Effector memory CD8-positive, alpha-beta T cell (primary cell): ENCODE measurements around the gene UNC79.

Source experiments
- ATAC-seq: fragments of 150-1000 bp; cut with Tn5 transposase; replicated peaks from 2 replicates; pipeline ENCODE4 v1.10.0; 2021; ENCODE audit warnings: mild to moderate bottlenecking, moderate library complexity
- DNase-seq, 3 experiments: peaks; one replicate each; pipeline ENCODE4 v3.0.0; 2021
- H3K27ac Mint-ChIP-seq, 2 donors: one replicate each; pipeline ENCODE4 v1.8.0; 2022; ENCODE audit warnings: mild to moderate bottlenecking in 2 of 2, mixed read lengths in 2 of 2, moderate library complexity in 2 of 2
- H3K27me3 Mint-ChIP-seq, 2 donors: one replicate each; pipeline ENCODE4 v1.8.0; 2022; ENCODE audit warnings: mixed read lengths in 2 of 2
- H3K36me3 Mint-ChIP-seq: one replicate; pipeline ENCODE4 v1.8.0; 2022; ENCODE audit warnings: mild to moderate bottlenecking, moderate library complexity, mixed read lengths; ENCODE audit not compliant: insufficient read depth
- H3K4me1 Mint-ChIP-seq, 2 donors: one replicate each; pipeline ENCODE4 v1.8.0; 2022; ENCODE audit warnings: low read depth in 2 of 2, mixed read lengths in 2 of 2
- H3K4me3 Mint-ChIP-seq, 2 donors: one replicate each; pipeline ENCODE4 v1.8.0; 2022; ENCODE audit warnings: mild to moderate bottlenecking in 2 of 2, mixed read lengths in 2 of 2, moderate library complexity in 2 of 2
- H3K9me3 Mint-ChIP-seq, 2 donors: one replicate each; pipeline ENCODE4 v1.8.0; 2022; ENCODE audit warnings: mixed read lengths in 2 of 2

Gene UNC79

DNA sequence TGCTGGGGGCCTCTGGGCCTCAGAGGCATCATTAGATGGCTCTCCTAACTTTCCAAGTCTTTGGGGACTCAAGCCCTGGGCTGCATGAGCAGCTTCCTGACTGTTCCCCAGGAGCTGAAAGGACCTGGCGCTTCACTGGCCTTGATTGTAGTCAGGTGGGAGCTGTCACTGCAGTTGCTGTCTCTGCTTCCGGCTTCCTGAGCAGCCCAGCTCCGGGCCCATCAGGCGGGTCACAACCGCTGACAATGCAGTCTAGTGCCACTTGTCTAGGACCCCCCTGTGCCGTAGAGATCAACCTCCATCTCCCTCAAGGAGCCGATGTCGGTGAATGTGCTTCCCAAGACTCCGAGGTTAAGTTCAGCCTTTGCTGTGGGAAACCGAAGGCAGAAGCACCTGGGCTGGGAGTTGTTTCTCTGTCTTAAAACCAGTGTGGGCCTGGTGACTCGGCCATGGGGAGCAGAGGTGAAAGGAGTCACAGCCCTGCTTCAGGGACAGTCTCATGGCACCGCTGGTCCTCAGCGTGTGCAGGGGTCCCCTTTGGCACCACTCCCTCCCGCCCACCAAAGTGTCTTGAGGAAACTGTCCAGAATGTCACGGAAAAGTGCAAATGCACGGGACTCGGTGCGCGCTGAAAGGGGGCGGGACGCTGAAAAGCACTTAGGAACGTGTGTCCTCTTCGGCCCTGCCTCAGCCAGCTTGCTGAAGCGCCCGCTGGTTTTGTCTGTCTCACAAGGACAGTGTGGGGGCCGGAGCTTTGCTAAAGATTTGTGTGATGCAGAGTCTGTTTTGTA, 312.7 kb downstream of the UNC79 start:
- DNase-seq: no peak
- no peak for ATAC-seq
- H3K4me1 Mint-ChIP-seq: no peaks in the 10 kb centered on the region
- H3K9me3 Mint-ChIP-seq: no peaks in the 10 kb centered on the region
- H3K27me3 Mint-ChIP-seq: peaks cover 4 to 45% of the 10 kb centered on the region in 2 donors
- H3K27ac Mint-ChIP-seq: no peak overlapping the region
- no peaks in the 10 kb centered on the region for H3K36me3 Mint-ChIP-seq
- no peak overlapping the region for H3K4me3 Mint-ChIP-seq

DNA sequence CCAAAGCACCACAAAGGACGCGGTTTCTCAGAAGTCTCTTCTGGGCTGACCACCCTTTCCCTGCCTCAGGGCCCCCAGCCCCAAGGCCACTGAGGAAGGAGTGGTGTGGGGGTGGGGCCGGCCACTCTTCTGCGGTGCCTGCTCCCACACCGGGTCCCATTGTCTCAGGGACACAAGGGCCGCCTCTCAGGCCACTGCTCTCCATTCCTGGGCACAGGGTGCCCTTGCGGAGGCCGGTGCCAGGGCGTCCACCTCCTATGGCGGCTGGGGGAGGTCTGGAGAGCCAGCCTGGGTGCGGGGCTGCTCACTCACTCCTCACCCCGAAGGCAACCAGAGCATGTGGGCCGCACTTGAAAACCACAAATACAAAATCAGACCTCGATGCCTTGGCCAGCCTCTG, 313.4 kb downstream of the UNC79 start:
- DNase-seq (no peak), ATAC-seq (no peak)
- H3K9me3 Mint-ChIP-seq: no peaks in the 10 kb centered on the region
- H3K4me1 Mint-ChIP-seq: no peaks in the 10 kb centered on the region
- no peak overlapping the region for H3K27ac Mint-ChIP-seq
- H3K36me3 Mint-ChIP-seq: no peaks in the 10 kb centered on the region
- H3K4me3 Mint-ChIP-seq: no peak overlapping the region
- peaks cover 0 to 38% of the 10 kb centered on the region in 2 donors for H3K27me3 Mint-ChIP-seq

DNA sequence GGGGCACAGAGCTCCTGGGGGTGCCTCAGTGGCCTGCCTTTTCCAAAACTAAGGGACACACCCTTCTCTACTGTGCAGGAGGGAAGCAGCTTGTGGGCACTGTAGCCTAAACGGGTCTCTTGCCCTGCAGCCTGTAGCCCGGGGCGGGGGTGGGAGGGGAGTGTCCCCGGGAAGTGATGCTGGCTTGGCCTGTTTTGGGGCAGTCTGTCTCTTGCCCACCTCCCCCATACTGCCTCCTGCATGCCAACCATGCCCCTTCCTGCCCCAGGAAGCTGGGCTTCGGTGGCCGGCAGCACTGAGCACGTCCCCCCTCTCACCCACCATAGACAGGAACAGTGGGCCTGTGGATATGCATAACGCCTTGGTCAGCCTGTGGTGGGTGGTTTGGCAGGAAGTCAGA, 314.1 kb downstream of the UNC79 start:
- Mint-ChIP-seq H3K36me3 (no peaks in the 10 kb centered on the region), H3K27ac (no peak overlapping the region), H3K27me3 (peaks cover 0 to 33% of the 10 kb centered on the region in 2 donors), H3K4me1 (no peaks in the 10 kb centered on the region), H3K9me3 (no peaks in the 10 kb centered on the region), H3K4me3 (no peak overlapping the region)
- ATAC-seq (no peak), DNase-seq (no peak)

DNA sequence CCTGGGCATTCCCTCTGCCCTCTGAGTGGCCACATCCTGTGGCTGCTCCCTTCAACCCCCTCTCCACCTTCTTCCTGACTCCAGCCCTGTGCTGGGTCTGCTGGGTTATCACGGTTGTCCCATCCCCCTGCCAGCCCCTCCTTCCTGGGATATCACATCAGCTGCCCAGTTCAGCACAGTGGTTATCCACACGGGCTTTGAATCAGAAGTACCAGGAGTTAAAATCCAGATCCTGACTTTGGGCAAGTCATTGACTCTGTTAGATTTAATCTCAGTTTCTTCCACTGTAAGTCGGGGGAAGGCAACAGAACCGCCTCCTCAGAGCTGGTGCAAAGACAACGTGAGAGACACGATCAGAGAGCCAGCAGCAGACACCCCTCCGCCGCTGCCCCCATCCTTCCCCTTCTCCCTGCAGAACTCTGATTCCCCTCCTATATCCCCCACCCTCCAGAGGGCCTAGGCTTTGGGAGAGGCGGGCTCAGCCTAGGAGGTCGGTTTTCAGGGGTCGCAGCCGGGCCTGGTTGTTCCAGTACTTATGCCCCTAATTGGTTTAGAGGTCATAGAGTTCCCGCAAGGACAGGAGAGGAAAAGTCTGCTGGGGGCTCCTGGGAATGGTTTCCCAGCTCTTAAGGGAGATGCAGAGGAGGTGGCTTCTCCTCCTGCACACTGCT, 315.0 kb downstream of the UNC79 start:
- Mint-ChIP-seq H3K4me1 (no peaks in the 10 kb centered on the region), H3K27me3 (peaks cover 0 to 33% of the 10 kb centered on the region in 2 donors), H3K36me3 (no peaks in the 10 kb centered on the region), H3K27ac (peak overlapping the region in 1 of 2 donors; percentile 18), H3K4me3 (no peak overlapping the region), H3K9me3 (no peaks in the 10 kb centered on the region)
- no peak for ATAC-seq
- no peak for DNase-seq

DNA sequence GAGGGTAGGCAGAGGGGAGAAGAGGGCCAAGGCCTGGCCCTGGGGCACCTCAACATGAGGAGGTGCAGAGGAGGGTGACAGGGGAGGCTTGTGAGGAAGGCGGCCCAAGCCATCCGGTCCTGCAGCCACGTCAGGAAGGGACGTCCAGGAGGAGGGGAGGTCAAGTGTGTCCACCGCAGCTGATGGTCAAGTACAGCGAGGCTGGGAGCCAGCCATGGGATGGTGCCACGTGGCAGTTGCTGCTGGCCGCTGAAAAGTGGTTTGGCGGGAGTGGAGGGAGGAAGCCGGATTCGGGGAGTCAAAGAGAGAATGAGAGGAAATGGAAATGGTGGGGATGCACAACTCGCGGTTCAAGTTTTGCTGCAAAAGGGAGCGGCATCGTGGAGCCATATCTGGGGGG, 316.4 kb downstream of the UNC79 start:
- no peak for ATAC-seq
- DNase-seq: no peak
- no peaks in the 10 kb centered on the region for H3K4me1 Mint-ChIP-seq
- no peak overlapping the region for H3K4me3 Mint-ChIP-seq
- no peaks in the 10 kb centered on the region for H3K9me3 Mint-ChIP-seq
- H3K27me3 Mint-ChIP-seq: peaks cover 0 to 21% of the 10 kb centered on the region in 2 donors
- peak overlapping the region in 1 of 2 donors; percentile 18 for H3K27ac Mint-ChIP-seq
- no peaks in the 10 kb centered on the region for H3K36me3 Mint-ChIP-seq

DNA sequence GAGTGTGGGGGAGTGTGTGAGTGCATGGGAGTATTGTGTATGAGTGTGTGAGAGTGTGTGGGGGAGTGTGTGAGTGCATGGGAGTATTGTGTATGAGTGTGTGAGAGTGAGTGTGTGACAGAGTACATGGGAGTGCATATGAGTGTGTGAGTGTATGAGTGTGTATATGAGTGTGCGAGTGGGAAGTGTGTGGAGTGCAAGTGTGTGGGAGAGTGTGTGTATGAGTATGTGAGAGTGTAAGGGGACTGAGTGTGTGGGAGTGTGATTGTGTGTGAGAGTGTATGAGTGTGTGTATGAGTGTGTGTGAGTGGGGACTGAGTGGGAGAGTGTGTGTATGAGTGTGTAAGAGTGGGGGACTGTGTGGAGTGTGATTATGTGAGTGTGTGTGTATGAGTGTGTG, 316.8 kb downstream of the UNC79 start:
- DNase-seq (no peak), ATAC-seq (no peak)
- no peak overlapping the region for H3K4me3 Mint-ChIP-seq
- H3K9me3 Mint-ChIP-seq: no peaks in the 10 kb centered on the region
- no peaks in the 10 kb centered on the region for H3K4me1 Mint-ChIP-seq
- no peak overlapping the region for H3K27ac Mint-ChIP-seq
- H3K36me3 Mint-ChIP-seq: no peaks in the 10 kb centered on the region
- peaks cover 0 to 17% of the 10 kb centered on the region in 2 donors for H3K27me3 Mint-ChIP-seq

DNA sequence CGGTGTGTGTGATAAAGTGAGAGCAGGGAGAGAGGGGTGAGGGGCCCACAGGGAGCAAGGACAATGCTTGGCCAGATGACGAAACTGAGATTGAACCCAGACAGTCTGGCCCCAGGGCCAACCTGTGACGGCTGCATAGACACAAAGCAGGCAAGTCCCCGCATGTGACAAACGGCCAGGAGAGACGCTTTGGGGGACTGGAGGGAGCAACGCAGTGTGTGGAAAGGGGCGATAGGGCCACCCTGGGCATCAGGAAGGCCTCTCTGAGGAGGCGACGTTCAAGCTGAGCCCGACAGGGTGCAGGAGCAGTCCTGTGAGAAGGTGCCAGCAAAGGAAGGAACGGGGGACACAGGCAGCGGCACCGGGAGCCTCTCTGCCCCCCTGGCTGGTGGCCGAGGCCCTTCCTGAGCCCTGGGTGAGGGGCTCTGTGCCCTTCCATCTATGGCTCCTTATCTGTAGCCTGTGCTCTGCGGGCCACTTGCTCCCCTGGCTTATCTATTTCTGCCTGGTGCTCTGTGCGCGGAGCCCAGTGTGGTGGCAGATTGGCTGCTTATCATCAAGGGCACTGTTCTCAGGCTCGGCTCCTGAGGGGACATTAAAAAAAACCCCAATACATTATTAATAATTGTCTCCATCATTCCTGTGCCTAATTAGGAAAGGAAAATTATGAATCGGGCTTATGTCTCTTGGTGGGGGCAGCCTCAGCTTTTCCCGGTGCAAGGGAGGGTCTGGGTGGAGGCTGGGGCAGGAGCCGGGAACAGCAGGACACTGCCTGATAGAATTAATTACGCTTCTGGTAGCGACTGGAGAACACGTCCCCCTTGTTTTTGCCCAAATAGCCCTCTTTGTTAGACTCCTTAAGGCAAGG, 317.7 kb downstream of the UNC79 start:
- H3K27ac Mint-ChIP-seq: no peak overlapping the region
- DNase-seq (no peak), ATAC-seq (no peak)
- H3K4me3 Mint-ChIP-seq: no peak overlapping the region
- no peaks in the 10 kb centered on the region for H3K4me1 Mint-ChIP-seq
- H3K27me3 Mint-ChIP-seq: peaks cover 0 to 15% of the 10 kb centered on the region in 2 donors
- no peaks in the 10 kb centered on the region for H3K36me3 Mint-ChIP-seq
- H3K9me3 Mint-ChIP-seq: no peaks in the 10 kb centered on the region

DNA sequence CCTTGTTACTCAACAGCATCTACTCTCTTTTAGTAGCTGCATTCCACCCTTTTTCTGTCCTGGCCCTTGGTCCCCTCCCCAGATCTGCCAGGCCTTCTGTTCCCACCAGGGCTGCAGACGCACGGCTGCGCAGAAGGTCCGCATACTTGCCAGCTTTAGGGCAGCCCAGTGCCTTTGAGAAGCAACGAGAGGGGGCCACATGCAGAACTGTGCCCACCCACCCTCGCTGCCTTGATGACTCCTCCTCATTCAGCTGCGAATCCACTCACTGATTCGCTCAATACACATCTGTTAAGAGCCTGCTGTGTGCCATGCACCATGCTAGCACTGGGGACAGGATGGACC, 318.3 kb downstream of the UNC79 start:
- Mint-ChIP-seq H3K27me3 (peaks cover 0 to 15% of the 10 kb centered on the region in 2 donors), H3K4me1 (no peaks in the 10 kb centered on the region), H3K9me3 (no peaks in the 10 kb centered on the region), H3K36me3 (no peaks in the 10 kb centered on the region), H3K27ac (no peak overlapping the region), H3K4me3 (no peak overlapping the region)
- ATAC-seq: no peak
- no peak for DNase-seq

DNA sequence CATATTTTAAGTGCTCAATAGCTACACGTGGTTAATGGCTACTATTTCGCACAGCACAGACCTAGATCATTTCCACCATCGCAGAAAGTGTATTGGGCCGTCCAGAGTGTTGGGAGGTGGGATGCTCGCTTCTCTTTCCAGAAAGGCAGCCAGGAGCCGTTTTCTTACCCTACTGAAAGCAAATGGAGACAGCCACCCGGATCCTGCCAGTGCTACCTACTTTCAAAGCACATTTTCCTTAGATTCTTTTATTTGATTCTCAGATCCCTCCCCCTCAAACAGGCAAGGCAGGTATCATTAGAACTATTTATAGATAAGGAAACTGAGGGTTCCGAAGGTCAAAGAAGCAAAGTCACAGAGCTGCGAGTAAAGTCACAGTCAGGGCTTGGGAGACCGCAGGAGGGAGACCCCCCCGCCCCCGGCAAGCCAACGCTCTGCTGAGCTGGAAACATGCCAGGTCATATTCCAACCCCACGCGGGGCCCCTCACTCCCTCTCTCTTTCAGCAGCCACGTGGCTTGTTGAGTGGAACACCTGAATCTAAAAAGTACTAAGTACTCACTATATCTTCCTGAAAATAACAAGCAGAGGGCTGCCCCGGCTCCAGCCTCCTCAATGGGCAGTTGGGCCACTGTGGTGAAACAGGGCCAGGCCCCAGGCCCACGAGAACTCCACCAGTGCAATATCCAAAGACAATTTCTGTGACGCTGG, 321.4 kb downstream of the UNC79 start:
- DNase-seq (no peak), ATAC-seq (no peak)
- Mint-ChIP-seq H3K4me3 (no peak overlapping the region), H3K27me3 (peaks cover 0 to 11% of the 10 kb centered on the region in 2 donors), H3K27ac (no peak overlapping the region), H3K4me1 (no peaks in the 10 kb centered on the region), H3K36me3 (no peaks in the 10 kb centered on the region), H3K9me3 (no peaks in the 10 kb centered on the region)

DNA sequence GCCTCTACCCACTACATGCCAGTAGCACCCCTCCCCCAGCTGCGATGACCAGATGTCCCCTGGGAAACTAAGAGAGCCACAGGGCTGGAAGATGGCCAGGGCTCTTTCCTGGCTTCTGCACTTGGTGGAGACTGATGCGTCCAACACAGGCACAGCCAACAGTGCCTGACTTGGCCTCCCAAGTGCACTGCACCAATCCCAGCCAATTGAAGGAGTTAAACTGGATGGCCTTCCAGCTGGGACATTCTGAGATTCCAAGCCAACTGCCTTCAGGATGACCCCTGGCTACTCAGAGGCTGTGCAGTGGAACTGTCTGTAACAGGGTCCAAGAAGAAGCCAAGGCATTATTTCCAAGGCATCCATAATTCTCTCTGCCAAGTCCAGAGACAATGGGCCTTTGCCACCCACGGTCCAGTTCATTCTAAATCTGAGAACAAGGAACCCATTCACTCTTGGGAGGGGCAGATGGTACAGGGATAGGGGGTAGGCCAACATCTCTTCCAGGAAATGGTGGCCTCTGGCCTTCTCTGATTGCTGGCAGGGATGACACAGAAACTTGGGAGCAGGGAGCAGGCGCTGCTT, 322.3 kb downstream of the UNC79 start:
- Mint-ChIP-seq H3K9me3 (no peaks in the 10 kb centered on the region), H3K36me3 (no peaks in the 10 kb centered on the region), H3K4me1 (no peaks in the 10 kb centered on the region), H3K27me3 (peaks cover 0 to 16% of the 10 kb centered on the region in 2 donors), H3K4me3 (no peak overlapping the region), H3K27ac (no peak overlapping the region)
- ATAC-seq: no peak
- DNase-seq: no peak

DNA sequence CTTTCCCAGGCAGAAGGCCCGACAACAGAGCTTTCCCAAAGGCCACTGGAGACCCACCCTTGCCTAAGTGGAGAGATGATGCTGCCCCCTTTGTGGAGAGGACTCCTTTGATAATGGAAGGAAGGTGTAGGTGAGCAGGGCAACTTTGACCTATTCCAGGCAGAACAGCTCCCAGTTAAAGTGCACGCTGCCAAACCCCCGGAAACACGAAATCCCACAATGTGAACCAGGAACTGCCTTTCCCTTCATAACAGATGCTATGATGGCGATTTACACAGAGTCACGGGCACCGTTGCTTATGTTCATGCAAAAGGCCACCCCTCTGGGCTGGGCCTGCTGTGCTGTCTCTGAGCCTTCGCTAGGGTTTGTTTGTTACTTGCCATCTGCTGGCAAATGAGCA, 322.9 kb downstream of the UNC79 start:
- no peak for ATAC-seq
- DNase-seq: no peak
- Mint-ChIP-seq H3K4me1 (no peaks in the 10 kb centered on the region), H3K36me3 (no peaks in the 10 kb centered on the region), H3K4me3 (no peak overlapping the region), H3K27ac (no peak overlapping the region), H3K27me3 (peaks cover 0 to 16% of the 10 kb centered on the region in 2 donors), H3K9me3 (no peaks in the 10 kb centered on the region)

DNA sequence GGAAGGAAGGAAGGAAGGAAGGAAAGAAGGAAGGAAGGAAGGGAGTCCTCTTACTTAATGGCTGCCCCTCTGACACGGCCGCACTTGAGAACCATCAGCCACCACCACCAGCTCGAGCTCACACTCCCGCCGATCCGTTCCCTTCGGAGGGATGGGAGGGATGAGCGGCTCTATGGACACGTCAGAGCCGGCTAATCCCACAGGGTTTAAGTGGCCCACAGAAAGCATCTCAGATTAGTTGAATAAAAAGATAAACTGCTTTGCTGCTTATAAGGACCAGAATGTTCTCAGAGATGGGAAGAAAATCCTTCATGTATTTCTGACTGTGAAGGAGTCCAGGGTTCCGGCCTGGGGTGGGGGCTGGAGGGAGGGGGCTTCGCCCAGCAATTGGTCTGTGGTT, 326.5 kb downstream of the UNC79 start:
- ATAC-seq: no peak
- Mint-ChIP-seq H3K27ac (no peak overlapping the region), H3K27me3 (peaks cover 15 to 38% of the 10 kb centered on the region in 2 donors), H3K9me3 (no peaks in the 10 kb centered on the region), H3K36me3 (no peaks in the 10 kb centered on the region), H3K4me1 (peaks cover 0 to 3% of the 10 kb centered on the region in 2 donors), H3K4me3 (no peak overlapping the region)
- no peak for DNase-seq
